SH-SY5Y (cell line): Measurements from ENCODE around the gene COG2.

Experiments
- GATA2 ChIP-seq: IDR thresholded peaks from 2 replicates; pipeline ENCODE4 v1.6.1; 2011; ENCODE audit warnings: mild to moderate bottlenecking, low read depth, low read length
- GATA3 ChIP-seq: IDR thresholded peaks from 2 replicates; pipeline ENCODE4 v1.6.1; 2011; ENCODE audit warnings: low read depth, mild to moderate bottlenecking, low read length, moderate library complexity

- no peak for TF ChIP-seq GATA2
- no peak for TF ChIP-seq GATA3
Measured at GRCh38 chr1:230596306-230596705, 46.0 kb upstream of the COG2 start.
